Mesothelial cell of epicardium (in vitro differentiated cells): ENCODE data around the gene SEC14L1. TPM values are rescaled to one million over a fixed set of nuclear protein-coding genes. Genes with fewer than 3 reads are reported as not detected.
"Not testable (repeated sequence)": the region's sequence is repeated elsewhere in the genome, so short reads cannot be mapped to it uniquely, and the experiment has no call there.

Source experiments
- DNase-seq, 2 experiments: peaks; one replicate each; pipeline ENCODE4 v3.0.0; 2021; ENCODE audit warnings: low spot score in 2 of 2; ENCODE audit not compliant: unreplicated experiment in 2 of 2
- H3K27ac Mint-ChIP-seq: 2 replicates; pipeline ENCODE4 v1.8.0; 2021; ENCODE audit warnings: mixed read lengths
- H3K27me3 Mint-ChIP-seq: 2 replicates; pipeline ENCODE4 v1.8.0; 2021; ENCODE audit warnings: low read depth, mixed read lengths
- H3K36me3 Mint-ChIP-seq: 2 replicates; pipeline ENCODE4 v1.8.0; 2021; ENCODE audit warnings: mixed read lengths
- H3K4me1 Mint-ChIP-seq: 2 replicates; pipeline ENCODE4 v1.8.0; 2021; ENCODE audit warnings: mixed read lengths
- H3K4me3 Mint-ChIP-seq: 2 replicates; pipeline ENCODE4 v1.8.0; 2021; ENCODE audit warnings: mild to moderate bottlenecking, moderate library complexity, mixed read lengths
- H3K9me3 Mint-ChIP-seq: 2 replicates; pipeline ENCODE4 v1.8.0; 2021; ENCODE audit warnings: mixed read lengths
- CTCF ChIP-seq: fragments of 200-600 bp; sonication (generic); IDR thresholded peaks from one replicate; pipeline ENCODE4 v1.5.0; 2021; ENCODE audit warnings: antibody characterized with exemption; ENCODE audit not compliant: unreplicated experiment
- total RNA-seq: library from RNA; stranded (reverse); gene quantifications from 3 replicates; pipeline ENCODE4 v1.2.1, GENCODE V29; 2021

The SEC14L1 gene
- total RNA-seq, 1 donor from 2014 or later, result 47.6 TPM

GRCh38 chr17:77098884-77099545 is 41.8 kb upstream of the SEC14L1 start:
- TF ChIP-seq CTCF, result no peak
- no peak for DNase-seq
- Mint-ChIP-seq H3K36me3 (peaks cover 16% of the 10 kb centered on the region), H3K4me3 (no peak overlapping the region), H3K4me1 (peaks cover 15% of the 10 kb centered on the region), H3K9me3 (no peaks in the 10 kb centered on the region), H3K27me3 (no peaks in the 10 kb centered on the region), H3K27ac (peak overlapping the region; percentile 43)

- H3K36me3 Mint-ChIP-seq, result peaks cover 14% of the 10 kb centered on the region
- no peak overlapping the region for H3K4me3 Mint-ChIP-seq
- H3K27me3 Mint-ChIP-seq, result no peaks in the 10 kb centered on the region
- peaks cover 15% of the 10 kb centered on the region for H3K4me1 Mint-ChIP-seq
- no peak overlapping the region for H3K27ac Mint-ChIP-seq
- DNase-seq, result no peak
- H3K9me3 Mint-ChIP-seq, result no peaks in the 10 kb centered on the region
- no peak for TF ChIP-seq CTCF
Observed at GRCh38 chr17:77099997-77100396, 40.8 kb upstream of the SEC14L1 start.

GRCh38 chr17:77101521-77102410 is 39.0 kb upstream of the SEC14L1 start:
- H3K9me3 Mint-ChIP-seq, result no peaks in the 10 kb centered on the region
- DNase-seq, result no peak
- peaks cover 12% of the 10 kb centered on the region for H3K4me1 Mint-ChIP-seq
- H3K4me3 Mint-ChIP-seq, result no peak overlapping the region
- H3K36me3 Mint-ChIP-seq, result peaks cover 15% of the 10 kb centered on the region
- no peak overlapping the region for H3K27ac Mint-ChIP-seq
- TF ChIP-seq CTCF, result no peak
- H3K27me3 Mint-ChIP-seq, result no peaks in the 10 kb centered on the region

GRCh38 chr17:77102411-77103134 is 38.2 kb upstream of the SEC14L1 start:
- not testable (repeated sequence) for H3K4me3 Mint-ChIP-seq, H3K9me3 Mint-ChIP-seq, H3K4me1 Mint-ChIP-seq, H3K27ac Mint-ChIP-seq, DNase-seq, H3K27me3 Mint-ChIP-seq
- peaks cover 15% of the 10 kb centered on the region for H3K36me3 Mint-ChIP-seq

- TF ChIP-seq CTCF, result no peak
- peaks cover 11% of the 10 kb centered on the region for H3K4me1 Mint-ChIP-seq
- H3K36me3 Mint-ChIP-seq, result peaks cover 3% of the 10 kb centered on the region
- no peaks in the 10 kb centered on the region for H3K27me3 Mint-ChIP-seq
- H3K4me3 Mint-ChIP-seq, result no peak overlapping the region
- DNase-seq, result no peak
- H3K27ac Mint-ChIP-seq, result peak overlapping the region; percentile 18
- no peaks in the 10 kb centered on the region for H3K9me3 Mint-ChIP-seq
Observed at GRCh38 chr17:77105706-77106105, 35.1 kb upstream of the SEC14L1 start.

GRCh38 chr17:77106874-77107358 is 33.9 kb upstream of the SEC14L1 start:
- no peak overlapping the region for H3K4me3 Mint-ChIP-seq
- no peaks in the 10 kb centered on the region for H3K27me3 Mint-ChIP-seq
- DNase-seq, result no peak
- H3K9me3 Mint-ChIP-seq, result no peaks in the 10 kb centered on the region
- H3K27ac Mint-ChIP-seq, result no peak overlapping the region
- H3K36me3 Mint-ChIP-seq, result peaks cover 3% of the 10 kb centered on the region
- H3K4me1 Mint-ChIP-seq, result peaks cover 18% of the 10 kb centered on the region
- no peak for TF ChIP-seq CTCF
